Stimulated activated CD4-positive, alpha-beta T cell treated with anti-CD3 and anti-CD28 coated beads, Interleukin-1b, Interleukin-23, amount 100 ng/mL, for 48 hours (primary cell): Measurements from ENCODE around the gene GRAMD1C.
"Not testable (repeated sequence)": the region's sequence is repeated elsewhere in the genome, so short reads cannot be mapped to it uniquely, and the experiment has no call there.

Source experiments
- DNase-seq: peaks from one replicate; pipeline ENCODE4 v3.0.0-alpha.2; 2020

Gene GRAMD1C

DNA sequence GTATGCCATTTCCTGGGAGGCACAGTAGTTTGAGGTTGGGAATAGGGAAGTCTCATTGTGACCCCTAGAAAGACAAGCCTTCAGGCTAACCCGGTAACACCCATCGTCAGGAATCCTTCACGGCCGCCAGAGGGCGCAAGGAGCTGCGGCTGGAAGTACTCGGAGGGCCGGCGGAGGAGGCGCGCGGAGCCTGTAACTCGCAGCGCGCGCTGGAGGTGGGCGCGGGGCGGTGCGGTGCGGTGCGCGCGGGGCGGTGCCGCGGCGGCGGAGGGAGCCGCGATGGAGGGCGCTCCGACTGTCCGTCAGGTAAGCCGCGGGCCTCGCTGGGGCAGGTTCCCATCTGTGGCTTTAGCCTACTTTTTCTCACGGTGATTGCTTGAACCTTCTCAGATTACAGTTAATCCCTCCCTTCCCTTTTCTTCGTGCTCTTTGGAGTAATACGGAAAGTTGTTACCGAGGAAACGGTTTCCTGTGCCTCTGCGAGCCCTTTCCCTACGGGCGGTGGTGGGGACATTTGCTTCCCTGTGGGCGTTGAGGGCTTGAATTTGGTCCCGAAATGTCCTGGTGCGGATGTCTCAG is at the start of gene GRAMD1C:
GRAMD1C (plus strand) TSS at position 158 of the 579 bp plus-strand sequence; CDS start at position 280, 122 bp downstream.
- peak; percentile 85 for DNase-seq

GRCh38 chr3:113791381-113791780 is 47.2 kb upstream of the GRAMD1C start:
- DNase-seq, result no peak

- no peak for DNase-seq
These were observed 44.1 kb upstream of the GRAMD1C start for GRCh38 chr3:113794526-113794925.

DNA sequence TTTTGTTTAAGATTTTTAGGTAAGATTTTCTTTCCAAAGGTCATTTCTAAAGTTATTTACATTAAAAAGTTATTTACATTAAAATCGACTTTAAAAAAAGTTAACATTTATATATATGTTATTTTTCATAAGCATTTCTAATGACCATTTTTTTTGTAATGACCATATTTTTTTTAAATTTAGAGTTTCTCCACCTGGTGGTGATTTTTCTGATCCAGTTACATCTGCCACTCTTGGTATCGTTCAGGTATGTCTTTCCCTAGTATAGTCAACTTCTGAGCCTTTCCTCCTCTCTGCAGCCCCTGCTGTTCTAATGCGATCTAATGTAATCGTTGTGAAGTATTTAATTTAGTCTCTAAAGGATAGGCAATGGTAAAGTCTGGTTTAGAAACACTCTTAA is 42.9 kb upstream of the GRAMD1C start:
- DNase-seq, result no peak

DNA sequence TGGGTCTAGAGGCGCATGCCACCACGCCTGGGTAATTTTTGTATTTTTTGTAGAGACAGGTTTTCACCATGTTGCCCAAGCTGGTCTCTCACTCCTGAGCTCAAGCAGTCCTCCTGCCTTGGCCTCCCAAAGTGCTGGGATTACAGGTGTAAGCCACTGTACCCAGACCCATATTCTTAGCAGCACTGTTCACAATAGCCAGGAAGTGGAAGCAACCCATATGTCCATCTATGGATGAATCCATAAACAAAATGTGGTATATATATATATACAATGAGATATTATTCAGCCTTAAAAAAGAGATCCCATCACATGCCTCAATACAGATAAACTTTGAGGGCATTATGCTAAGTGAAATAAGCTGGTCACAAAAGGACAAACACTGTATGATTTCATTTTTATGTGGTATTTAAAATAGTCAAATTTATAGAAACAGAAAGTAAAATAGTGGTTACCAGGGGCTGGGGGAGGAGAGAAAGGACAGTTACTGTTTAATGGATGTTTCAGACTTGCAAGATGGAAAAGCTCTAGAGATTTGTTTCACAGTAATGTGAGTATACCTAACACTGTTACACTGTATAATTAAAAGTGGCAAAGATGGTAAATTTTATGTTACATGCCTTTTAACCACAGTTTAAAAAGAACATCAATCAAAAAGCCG is 35.7 kb upstream of the GRAMD1C start:
- no peak for DNase-seq

DNA sequence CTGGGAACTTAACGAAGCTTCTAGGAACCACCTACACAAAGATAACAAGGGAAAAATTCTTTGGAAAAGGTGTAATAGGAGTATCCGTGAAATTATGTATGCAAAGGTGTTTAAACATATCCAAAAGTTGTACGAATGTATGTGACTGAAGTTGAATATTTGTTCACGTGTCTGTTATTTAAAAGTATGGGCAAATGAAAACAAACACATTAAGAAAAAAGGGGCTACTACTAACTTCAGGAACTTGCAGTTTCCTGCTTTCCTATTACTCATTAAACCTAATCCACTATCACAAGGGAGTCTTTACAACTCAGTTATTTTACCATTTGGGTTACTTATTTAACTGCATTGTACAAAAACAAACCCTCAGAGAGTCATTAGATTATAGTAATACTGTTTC is 33.9 kb upstream of the GRAMD1C start:
- DNase-seq, result no peak

DNA sequence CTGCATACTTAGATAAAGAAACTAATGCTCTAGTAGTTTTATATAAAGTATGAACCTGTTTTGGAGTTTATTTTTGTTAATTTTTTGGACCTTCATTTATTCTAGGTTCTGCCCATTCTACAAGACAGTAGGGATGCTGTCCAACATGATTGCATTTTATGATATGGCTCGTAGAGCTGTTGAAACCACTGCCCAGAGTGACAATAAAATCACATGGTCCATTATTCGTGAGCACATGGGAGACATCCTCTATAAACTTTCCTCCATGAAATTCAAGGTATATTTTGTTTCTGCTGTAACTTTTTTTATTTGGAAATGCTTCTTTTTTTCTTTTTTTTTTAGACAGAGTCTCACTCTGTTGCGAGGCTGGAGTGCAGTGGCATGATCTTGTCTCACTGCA is 33.3 kb upstream of the GRAMD1C start:
- no peak for DNase-seq

- no peak for DNase-seq
These were observed 25.7 kb upstream of the GRAMD1C start for GRCh38 chr3:113812854-113813253.

GRCh38 chr3:113819866-113820265 is 18.7 kb upstream of the GRAMD1C start:
- DNase-seq, result no peak

DNA sequence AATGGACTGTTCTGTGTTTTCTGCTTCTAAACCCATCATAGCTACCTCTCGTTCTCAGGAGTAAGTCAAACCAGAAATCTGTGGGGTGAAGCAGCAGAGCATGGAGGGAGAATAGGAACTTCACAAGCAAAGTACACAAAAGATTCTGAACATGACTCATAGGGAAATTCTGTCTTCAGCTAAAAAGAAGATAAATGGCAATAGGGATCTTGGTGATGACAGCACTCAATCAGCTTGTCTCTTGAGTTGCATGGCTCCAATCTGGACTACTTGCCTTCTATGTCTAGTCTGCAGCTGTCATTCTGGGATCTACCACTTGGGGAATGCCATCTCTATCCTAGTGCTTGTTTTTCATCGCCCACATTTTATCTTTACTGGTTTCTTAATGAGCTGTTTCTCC is 13.5 kb upstream of the GRAMD1C start:
- no peak for DNase-seq

DNA sequence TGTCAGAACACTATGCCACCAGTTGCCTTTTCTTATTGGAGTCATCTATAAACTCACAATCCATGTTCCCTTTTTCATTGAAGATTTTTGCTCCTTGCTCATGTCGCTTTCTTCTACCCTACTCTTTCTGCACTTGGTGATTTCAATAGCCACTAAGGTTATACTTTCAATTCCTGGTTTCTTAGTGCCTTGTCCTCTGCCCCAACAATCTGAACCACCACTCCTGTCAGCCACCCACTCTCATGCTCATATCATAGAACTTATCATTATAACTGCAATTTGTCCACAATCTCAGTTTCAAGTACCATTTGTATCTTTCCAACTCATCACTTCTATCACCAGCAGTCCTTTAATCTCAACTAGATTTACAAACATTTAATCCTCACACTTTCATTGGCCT is 10.0 kb upstream of the GRAMD1C start:
- DNase-seq, result no peak

DNA sequence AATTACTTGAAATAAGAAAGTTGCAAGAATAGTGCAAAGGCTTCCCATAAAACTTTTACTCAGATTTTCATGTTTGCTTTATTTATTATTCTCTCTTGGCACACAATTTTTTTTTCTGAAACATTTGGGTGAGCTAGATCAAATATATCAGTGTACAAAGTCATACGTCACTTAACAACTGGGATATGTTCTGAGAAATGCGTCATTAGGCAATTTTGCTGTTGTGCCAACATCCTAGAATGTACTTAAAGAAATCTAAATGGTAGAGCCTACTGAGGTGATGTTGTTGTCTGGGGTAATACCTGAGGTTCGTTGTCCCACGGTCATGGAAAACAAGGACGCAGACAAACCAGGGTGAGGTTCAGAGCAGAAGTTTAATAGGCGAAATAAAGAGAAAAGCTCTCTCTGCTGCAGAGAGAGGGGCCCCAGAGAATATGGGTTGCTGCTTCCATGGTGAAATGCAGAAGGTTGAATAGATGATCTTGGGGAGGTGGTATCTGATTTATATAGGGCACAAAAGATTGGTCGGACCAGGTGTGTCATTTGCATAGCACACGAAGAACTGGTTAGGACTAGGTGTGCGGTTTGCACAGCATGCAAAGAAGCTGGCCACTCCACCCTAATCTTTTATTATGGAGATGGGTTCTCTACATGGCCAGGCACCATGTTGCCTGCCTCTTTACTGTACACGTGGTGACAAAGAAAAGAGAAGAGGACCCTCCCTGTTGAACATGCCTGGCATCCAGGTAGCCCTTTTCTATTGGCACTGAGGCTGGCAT is 8.8 kb upstream of the GRAMD1C start:
- DNase-seq, result no peak

GRCh38 chr3:113831103-113831355 is 7.6 kb upstream of the GRAMD1C start:
- DNase-seq, result no peak

GRCh38 chr3:113832477-113833164 is 6.0 kb upstream of the GRAMD1C start:
- DNase-seq, result no peak

DNA sequence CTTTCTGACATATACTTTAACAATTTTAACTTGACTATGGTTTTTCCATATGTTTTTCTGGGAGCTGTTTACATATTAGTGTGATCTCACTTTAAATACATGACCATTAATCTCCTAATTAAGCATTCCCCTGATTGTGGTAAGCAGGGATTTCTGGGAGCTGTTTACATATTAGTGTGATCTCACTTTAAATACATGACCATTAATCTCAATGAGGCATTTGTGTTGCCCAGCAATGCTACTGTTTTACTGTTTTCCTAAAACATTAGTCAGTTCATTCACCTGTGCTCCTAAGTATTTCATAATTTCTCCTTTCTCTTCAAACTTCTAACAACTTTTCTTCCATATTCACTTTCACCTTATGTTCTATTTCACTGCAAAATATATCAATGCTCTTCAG is 3.6 kb upstream of the GRAMD1C start:
- no peak for DNase-seq

GRCh38 chr3:113839551-113839950 is 963 bp downstream of the GRAMD1C start:
- no peak for DNase-seq

DNA sequence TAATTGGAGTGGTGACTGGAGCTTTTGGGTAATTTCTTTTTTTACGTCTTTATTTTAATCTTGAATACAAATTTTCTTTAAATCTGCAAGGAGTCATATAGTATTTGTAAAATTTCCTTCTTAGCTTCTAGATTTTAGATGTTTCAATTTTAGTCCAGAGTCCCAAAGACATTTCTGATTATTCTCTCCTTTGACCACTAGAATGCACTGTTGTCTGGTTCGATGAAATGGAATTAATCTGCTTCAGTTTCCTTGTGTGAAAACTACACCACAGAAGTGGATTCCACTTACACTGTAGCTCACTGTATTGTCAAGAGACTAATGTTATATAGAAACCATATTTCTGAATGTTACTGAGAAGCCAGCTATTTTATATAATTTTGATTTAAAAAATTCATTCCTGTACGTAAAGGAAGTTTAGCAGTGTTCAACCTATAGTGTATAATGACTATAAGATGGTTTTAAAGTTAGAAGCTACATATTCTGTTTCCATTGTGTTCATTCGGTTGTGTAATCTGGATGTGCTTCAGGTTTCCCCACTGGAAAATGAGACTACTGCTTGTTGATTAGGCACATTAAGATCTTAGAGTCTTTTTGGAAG is 6.1 kb downstream of the GRAMD1C start:
- no peak for DNase-seq

GRCh38 chr3:113847247-113847646 is 8.7 kb downstream of the GRAMD1C start:
- no peak for DNase-seq

DNA sequence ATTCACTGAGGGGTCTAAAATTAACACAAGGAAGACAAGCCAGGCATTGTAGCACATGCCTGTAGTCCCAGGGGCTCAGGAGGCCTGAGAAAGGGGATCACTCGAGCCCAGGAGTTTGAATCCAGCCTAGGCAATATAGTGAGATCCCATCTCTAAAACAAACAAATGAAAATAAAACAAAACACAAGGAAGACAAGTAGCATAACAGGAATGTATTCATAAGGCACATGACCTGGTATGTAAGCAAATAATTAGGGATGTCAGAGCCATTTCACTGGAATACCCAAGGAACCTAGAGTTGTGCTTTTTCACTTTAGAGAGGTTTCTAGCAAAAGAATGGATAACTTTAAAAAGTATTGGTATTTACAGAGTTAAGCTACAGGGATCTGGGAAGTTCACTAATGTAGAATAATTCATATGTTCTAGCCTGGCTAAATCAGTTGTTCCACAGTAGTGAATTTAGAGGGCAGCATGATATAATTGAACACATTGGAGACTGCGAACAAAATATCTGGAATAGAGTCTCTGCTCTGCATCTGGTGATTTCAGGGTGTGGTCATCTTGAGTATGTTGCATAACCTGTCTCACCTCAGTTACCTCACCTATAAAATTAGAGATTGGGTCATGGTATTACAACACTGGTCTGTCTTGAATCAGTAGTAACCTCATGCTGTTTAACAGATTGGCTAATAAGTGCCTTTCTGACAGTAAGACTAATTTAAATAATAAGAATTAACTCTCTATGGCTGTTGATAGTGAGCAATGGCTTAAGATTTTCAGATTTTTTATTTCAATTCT is 9.3 kb downstream of the GRAMD1C start:
- DNase-seq, result no peak

DNA sequence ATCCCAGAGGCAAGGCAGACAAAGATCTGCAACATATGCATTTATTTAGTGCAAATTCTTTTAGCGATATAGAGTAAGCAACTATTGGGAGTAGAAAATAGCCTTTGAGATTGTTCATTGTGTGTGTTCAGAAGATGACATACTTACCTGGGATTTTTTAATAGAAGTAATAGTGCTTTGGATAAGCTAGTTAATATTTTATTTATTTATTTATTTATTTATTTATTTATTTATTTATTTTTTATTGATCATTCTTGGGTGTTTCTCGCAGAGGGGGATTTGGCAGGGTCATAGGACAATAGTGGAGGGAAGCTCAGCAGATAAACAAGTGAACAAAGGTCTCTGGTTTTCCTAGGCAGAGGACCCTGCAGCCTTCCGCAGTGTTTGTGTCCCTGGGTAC is 10.5 kb downstream of the GRAMD1C start:
- DNase-seq, result not testable (repeated sequence)

DNA sequence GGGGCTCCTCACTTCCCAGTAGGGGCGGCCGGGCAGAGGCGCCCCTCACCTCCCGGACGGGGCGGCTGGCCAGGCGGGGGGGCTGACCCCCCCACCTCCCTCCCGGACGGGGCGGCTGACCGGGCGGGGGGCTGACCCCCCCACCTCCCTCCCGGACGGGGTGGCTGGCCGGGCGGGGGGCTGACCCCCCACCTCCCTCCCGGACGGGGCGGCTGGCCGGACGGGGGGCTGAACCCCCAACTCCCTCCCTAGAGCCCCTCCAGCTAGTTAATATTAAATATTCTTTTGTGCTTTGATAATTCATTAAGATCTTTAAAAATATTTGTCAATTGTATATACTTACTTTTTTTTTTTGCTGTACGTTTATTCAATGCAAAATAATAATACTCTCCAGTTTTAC is 11.3 kb downstream of the GRAMD1C start:
- not testable (repeated sequence) for DNase-seq

DNA sequence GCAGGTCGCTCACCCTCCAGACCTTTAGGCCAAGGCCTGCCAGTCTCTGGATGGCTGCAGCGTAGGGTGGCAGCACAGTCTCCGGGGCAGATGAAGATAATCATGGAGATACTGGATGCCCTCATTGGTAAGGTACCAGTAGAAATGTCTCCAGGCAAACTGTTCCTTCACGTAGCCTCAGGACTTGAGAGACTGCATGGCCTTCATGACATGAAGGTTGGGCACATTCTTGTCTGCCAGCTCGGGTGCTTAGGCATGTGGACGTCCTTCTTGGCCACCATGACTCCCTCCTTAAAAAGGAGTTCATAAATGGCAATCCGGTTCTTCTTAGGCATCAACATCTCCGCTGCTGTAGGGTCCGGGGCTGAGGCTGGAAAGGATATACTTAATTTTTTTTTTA is 11.8 kb downstream of the GRAMD1C start:
- DNase-seq, result not testable (repeated sequence)

DNA sequence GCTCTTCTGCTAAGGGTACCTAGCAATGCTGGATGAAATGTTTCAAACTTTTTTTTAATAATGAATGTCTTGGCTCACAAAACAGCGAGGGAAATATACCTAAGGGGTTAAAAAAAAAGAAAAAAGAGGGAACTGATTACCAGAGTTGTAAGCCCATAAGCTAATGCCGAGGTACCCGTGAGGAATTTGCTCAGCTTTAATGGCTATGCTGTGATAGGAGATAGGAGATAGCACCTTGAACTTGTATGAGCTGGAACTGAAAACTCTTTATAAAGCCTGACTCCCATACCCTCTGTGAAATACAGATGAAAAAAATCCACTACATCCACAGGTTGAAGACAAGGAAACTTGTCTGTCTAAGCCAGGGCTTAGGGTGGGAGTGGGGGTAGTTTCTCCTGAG is 13.9 kb downstream of the GRAMD1C start:
- no peak for DNase-seq
